GM19452 (cell line): ENCODE measurements around the gene INSC.

ENCODE experiments used
- ATAC-seq: cut with Tn5 transposase; IDR thresholded peaks from one replicate; pipeline ENCODE4 v1.9.1; 2021; ENCODE audit not compliant: unreplicated experiment

The INSC gene

GRCh38 chr11:15276621-15277020 lies 161.9 kb downstream of the INSC start:
- ATAC-seq, result no peak

- no peak for ATAC-seq
Measured at GRCh38 chr11:15278128-15278527, 163.4 kb downstream of the INSC start.

- no peak for ATAC-seq
Measured at GRCh38 chr11:15280393-15280792, 165.7 kb downstream of the INSC start.

- no peak for ATAC-seq
Measured at GRCh38 chr11:15282754-15283153, 168.0 kb downstream of the INSC start.

GRCh38 chr11:15286465-15286864 lies 171.7 kb downstream of the INSC start:
- no peak for ATAC-seq

- no peak for ATAC-seq
Measured at GRCh38 chr11:15288863-15289262, 174.1 kb downstream of the INSC start.

- ATAC-seq, result no peak
Measured at GRCh38 chr11:15289723-15290122, 175.0 kb downstream of the INSC start.

GRCh38 chr11:15291885-15292284 lies 177.2 kb downstream of the INSC start:
- ATAC-seq, result no peak

- no peak for ATAC-seq
Measured at GRCh38 chr11:15293975-15294620, 179.4 kb downstream of the INSC start.

GRCh38 chr11:15295695-15296094 lies 181.0 kb downstream of the INSC start:
- ATAC-seq, result no peak
